ENCODE measurements around the gene NCAPD2.

GRCh38 chr12:6463858-6464257, 30.0 kb upstream of the NCAPD2 start:
- TF ChIP-seq CTCF (IDR thresholded peaks at IDR 0.05) = no peak
- TF ChIP-seq POLR2A (IDR thresholded peaks at IDR 0.05; ENCODE audit: low read depth) = no peak
- no peak for TF ChIP-seq EP300 (IDR thresholded peaks at IDR 0.05)
- no peak for TF ChIP-seq POLR2AphosphoS5 (IDR thresholded peaks at IDR 0.05)
